OCI-LY1 (cell line): ENCODE data around the gene IRF7.

Experiments used
- CTCF ChIP-seq: fragments of 200-600 bp; sonication (generic), shearing (Covaris generic); IDR thresholded peaks from 2 replicates; pipeline ENCODE4 v1.5.1; 2017; ENCODE audit warnings: mild to moderate bottlenecking, antibody characterized with exemption, low read length, moderate library complexity, mixed read lengths
- EZH2 ChIP-seq: fragments of 200-600 bp; sonication (generic), shearing (Covaris generic); IDR thresholded peaks from 2 replicates; pipeline ENCODE4 v1.8.0; 2017; ENCODE audit warnings: borderline replicate concordance, mixed run types, mild to moderate bottlenecking, antibody characterized with exemption, low read length, moderate library complexity, mixed read lengths

DNA sequence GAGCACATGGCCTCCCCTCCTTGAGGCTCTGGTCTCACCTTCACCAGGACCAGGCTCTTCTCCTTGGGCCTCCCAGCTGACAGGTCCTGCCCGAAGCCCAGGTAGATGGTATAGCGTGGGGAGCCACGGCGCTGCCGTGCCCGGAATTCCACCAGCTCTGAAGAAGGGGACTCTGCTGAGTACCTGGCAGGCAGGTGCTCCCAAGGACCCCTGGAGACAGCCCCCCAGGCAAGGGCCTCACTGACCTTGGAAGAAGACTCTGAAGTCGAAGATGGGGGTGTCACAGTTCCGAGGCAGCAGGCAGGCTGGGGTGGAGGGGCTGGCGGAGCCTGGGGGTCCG is 2.8 kb downstream of the IRF7 start:
- TF ChIP-seq EZH2 (no peak), CTCF (no peak)
